Motor neuron (in vitro differentiated cells): ENCODE measurements around the gene PRRG3. TPM values are rescaled to one million over a fixed set of nuclear protein-coding genes. Genes with fewer than 3 reads are reported as not detected.

ENCODE experiments used
- ATAC-seq, 8 experiments: fragments of 200-7000 bp; cut with Tn5 transposase; replicated peaks in 6 of 8; 2 replicates each; pipeline ENCODE4 v1.8.0; 2021; ENCODE audit warnings: mild to moderate bottlenecking in 8 of 8, moderate library complexity in 8 of 8
- H3K27ac ChIP-seq, 2 donors: fragments of 250-450 bp; sonication (Bioruptor Pico); 2 replicates each; pipeline ENCODE4 v1.9.0; 2021; ENCODE audit warnings: antibody characterized with exemption in 2 of 2, mild to moderate bottlenecking in 2 of 2, moderate library complexity in 1 of 2
- H3K4me1 ChIP-seq, 2 donors: fragments of 250-450 bp; sonication (Bioruptor Pico); replicated peaks in 1 of 2; 2 replicates each; pipeline ENCODE4 v1.6.1; 2021; ENCODE audit warnings: antibody characterized with exemption in 2 of 2, mild to moderate bottlenecking in 2 of 2, moderate library complexity in 1 of 2
- H3K4me3 ChIP-seq, 5 donors: fragments of 250-450 bp; sonication (Bioruptor Pico); 2 replicates each; pipeline ENCODE4 v1.9.0; 2021; ENCODE audit warnings: antibody characterized with exemption in 5 of 5, mild to moderate bottlenecking in 5 of 5, moderate library complexity in 4 of 5
- WGBS, 10 experiments: fragments of 450-650 bp; shearing (Covaris generic); methylation state at CpG; one replicate each; pipeline ENCODE4 v1.0.0; 2022; 5-methylcytosine and 5-hydroxymethylcytosine counted together
- in situ Hi-C, 9 experiments: fragments of 400-800 bp; cut with MboI; loops; one replicate each; pipeline ENCODE4 v1.15.0; 2021; ENCODE audit warnings: low sequenced_read_pairs in 9 of 9, low pct_unique_long_range_greater_than_20kb in 2 of 9; ENCODE audit not compliant: unreplicated experiment in 9 of 9
- total RNA-seq, 8 experiments: library from RNA; unstranded; fragments of 300-600 nt; gene quantifications; 2 replicates each; pipeline versions ENCODE4 v1.2.3 to v1.2.4, GENCODE V29; 2022

PRRG3 gene
- total RNA-seq, 8 experiments from 2014 or later: 0.27 to 2.3 (median 1.5) TPM

DNA sequence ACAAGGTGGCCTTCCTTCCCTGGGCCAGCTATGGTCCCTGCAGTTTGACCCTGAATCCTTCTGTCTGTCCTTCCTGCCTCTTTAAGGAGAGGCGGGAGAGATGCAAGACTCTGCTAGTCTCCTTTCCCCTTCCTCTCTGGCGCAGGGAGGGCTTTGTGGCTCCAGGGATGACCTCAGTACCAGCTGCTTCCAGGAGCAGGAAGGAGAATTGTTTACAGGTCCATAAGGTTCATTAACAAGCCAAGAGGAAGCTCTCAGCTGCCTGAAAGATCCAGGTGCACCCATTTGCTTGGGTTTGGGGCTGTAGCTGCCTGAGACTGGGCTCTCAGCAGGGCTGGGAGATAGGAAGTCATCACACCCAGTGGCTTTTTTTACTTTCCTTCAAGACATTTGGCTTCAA is 16.5 kb downstream of the PRRG3 start:
- in situ Hi-C loops: no loop called here
- no peak overlapping the region for H3K27ac ChIP-seq
- no peak overlapping the region for H3K4me3 ChIP-seq
- ATAC-seq: peak in 3 of 8 experiments; percentile 18 to 32 (median 31)
- H3K4me1 ChIP-seq: no peaks in the 10 kb centered on the region
- WGBS, 10 experiments: 17% methylated on average over 2 of the region's 2 CpGs; no CpG with 5 or more reads in 9 of the 10 experiments

GRCh38 chrX:151712253-151712652 is 17.0 kb downstream of the PRRG3 start:
- 40% methylated on average over 1 of the region's 3 CpGs; no CpG with 5 or more reads in 8 of the 10 experiments for WGBS, 10 experiments
- H3K4me3 ChIP-seq: no peak overlapping the region
- no peaks in the 10 kb centered on the region for H3K4me1 ChIP-seq
- H3K27ac ChIP-seq: no peak overlapping the region
- in situ Hi-C loops: no loop called here
- ATAC-seq: no peak

DNA sequence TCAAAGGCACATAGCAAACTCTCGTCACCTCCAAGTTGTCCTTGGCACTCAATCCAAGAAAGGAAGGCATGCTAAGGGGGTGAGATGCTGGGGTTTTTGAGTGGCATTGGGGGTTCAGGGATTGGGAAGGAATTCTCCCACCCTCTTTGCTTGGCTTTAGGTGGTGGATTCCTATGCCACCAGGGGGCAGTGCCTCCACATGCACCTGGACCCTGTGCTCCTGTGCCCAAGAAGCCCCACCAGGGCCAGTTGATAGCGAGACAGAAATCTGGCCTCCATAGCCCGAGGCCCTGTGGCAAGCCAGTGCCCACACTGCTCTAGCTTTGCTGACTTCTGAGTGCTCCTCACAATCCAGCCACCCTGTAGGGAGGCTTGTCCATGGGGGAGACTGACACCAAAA is 18.6 kb downstream of the PRRG3 start:
- WGBS, 10 experiments: 20 to 33% methylated on average over 1 of the region's 3 CpGs; no CpG with 5 or more reads in 8 of the 10 experiments
- Histone ChIP-seq H3K4me1 (no peaks in the 10 kb centered on the region), H3K4me3 (no peak overlapping the region), H3K27ac (no peak overlapping the region)
- ATAC-seq: peak in 3 of 8 experiments; percentile 51 to 82 (median 62)
- in situ Hi-C loops: no loop called here

DNA sequence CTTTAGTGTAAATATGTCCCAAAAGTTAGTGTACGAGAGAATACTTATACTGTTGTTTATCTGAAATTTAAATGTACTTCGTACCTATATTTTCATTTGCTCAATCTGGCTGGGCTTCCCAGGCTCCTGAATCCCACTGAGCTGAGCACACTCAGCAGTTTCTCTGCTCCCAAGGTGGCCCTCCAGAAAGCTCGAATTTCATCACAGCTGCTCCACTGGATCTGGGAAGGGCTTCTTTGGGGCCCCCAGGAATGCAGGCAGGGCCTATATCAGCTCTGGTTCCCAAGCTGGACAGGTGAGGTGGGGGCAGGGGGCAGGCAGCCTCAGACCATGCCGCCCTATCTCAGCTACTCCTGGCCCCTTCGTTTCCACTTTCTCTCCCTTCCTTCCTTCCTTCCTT is 19.1 kb downstream of the PRRG3 start:
- Histone ChIP-seq H3K4me3 (no peak overlapping the region), H3K4me1 (no peaks in the 10 kb centered on the region), H3K27ac (no peak overlapping the region)
- in situ Hi-C loops: no loop called here
- WGBS, 10 experiments: 20 to 48% methylated on average over 1 to 2 of the region's 5 CpGs; no CpG with 5 or more reads in 8 of the 10 experiments
- ATAC-seq: peak in 1 of 8 experiments; percentile 43

- 43 to 86% (median 65%) methylated on average over 1 to 2 of the region's 3 CpGs; no CpG with 5 or more reads in 6 of the 10 experiments for WGBS, 10 experiments
Observed at GRCh38 chrX:151715752-151716151, 20.5 kb downstream of the PRRG3 start, which contains the start of gene FATE1. Gene FATE1 (plus strand): TSS chrX:151716035. CDS start chrX:151716120, 85 bp downstream.

DNA sequence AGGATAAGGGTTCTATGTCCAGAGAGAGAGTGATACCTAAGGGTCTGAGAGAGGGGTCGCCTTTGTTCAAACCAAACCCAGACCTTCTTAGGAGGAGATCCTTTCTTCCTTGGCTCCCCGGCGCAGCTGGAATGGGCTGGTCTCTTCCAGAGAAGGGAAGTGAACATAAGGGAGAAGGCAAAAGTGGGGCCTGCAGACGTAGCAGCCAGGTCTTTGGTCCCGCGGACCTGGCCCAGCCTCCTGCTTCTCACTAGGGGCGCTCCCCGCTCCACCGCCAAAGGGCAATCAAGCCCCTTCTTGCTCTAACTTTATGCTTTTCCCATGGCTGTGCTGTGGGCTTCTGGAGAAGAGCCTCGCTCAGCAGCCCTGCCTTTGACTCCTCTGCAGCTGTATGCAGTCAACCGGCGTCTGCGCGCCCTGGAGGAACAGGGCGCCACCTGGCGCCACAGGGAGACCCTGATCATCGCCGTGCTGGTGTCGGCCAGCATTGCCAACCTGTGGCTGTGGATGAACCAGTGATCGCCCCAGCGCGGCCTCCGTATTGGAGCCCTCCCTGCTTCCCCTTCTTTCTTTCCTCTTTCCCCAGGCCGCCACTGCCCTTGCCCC is 27.1 kb downstream of the PRRG3 start:
- WGBS, 10 experiments: 80 to 100% (median 80%) methylated on average over 1 to 2 of the region's 24 CpGs; no CpG with 5 or more reads in 7 of the 10 experiments
- Histone ChIP-seq H3K27ac (no peak overlapping the region), H3K4me1 (no peaks in the 10 kb centered on the region), H3K4me3 (no peak overlapping the region)
- in situ Hi-C loops: no loop called here
- ATAC-seq: peak in 6 of 8 experiments; percentile 52 to 90 (median 62)

More at GRCh38 chrX:151715752-151716151, 20.5 kb downstream of the PRRG3 start, which contains the start of gene FATE1:
- Histone ChIP-seq H3K4me1 (no peaks in the 10 kb centered on the region), H3K4me3 (no peak within 1 kb of the TSS), H3K27ac (no peak within 1 kb of the TSS)
- peak in 2 of 8 experiments; percentile 47 to 58 for ATAC-seq
- in situ Hi-C loops: no loop called here

- 33 to 82% methylated on average over 1 to 2 of the region's 7 CpGs; no CpG with 5 or more reads in 8 of the 10 experiments for WGBS, 10 experiments
- no peak overlapping the region for H3K27ac ChIP-seq
- peak in 1 of 8 experiments; percentile 49 for ATAC-seq
- in situ Hi-C loops: no loop called here
- H3K4me1 ChIP-seq: no peaks in the 10 kb centered on the region
- H3K4me3 ChIP-seq: no peak overlapping the region
Observed at GRCh38 chrX:151723156-151723760, 28.0 kb downstream of the PRRG3 start.

- H3K27ac ChIP-seq: no peak overlapping the region
- in situ Hi-C loops: loop anchor here in 2 of 9 experiments (25.0 kb wide), 1 partner anchor 913 kb away; the partner anchor contains the start of gene GABRQ (in 2 of the 2)
- no peaks in the 10 kb centered on the region for H3K4me1 ChIP-seq
- H3K4me3 ChIP-seq: no peak overlapping the region
- no peak for ATAC-seq
- 10 to 100% (median 46%) methylated on average over 1 to 3 of the region's 7 CpGs; no CpG with 5 or more reads in 6 of the 10 experiments for WGBS, 10 experiments
Observed at GRCh38 chrX:151724563-151725337, 29.5 kb downstream of the PRRG3 start.

DNA sequence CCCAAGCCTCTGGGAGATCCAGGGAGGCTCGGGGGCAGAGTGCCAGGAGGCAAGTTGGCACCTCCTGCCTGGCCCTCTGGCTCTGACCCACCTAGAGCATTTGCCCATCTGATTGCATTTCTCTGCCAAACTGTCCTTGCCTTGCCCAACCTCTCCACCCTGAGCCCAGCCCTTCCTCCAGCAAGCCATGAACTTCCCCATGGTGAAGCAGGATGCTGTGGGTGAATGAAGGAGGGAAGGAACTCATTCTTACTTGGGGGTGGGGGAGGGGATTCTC is 30.0 kb downstream of the PRRG3 start:
- Histone ChIP-seq H3K27ac (no peak overlapping the region), H3K4me1 (no peaks in the 10 kb centered on the region), H3K4me3 (no peak overlapping the region)
- WGBS, 10 experiments: no CpG with 5 or more reads among the region's 1 CpG
- no peak for ATAC-seq
- in situ Hi-C loops: loop anchor here in 2 of 9 experiments (25.0 kb wide), 1 partner anchor 912 kb away; the partner anchor contains the start of gene GABRQ (in 2 of the 2)

- 0 to 7% (median 0%) methylated on average over 1 to 2 of the region's 5 CpGs; no CpG with 5 or more reads in 7 of the 10 experiments for WGBS, 10 experiments
- ATAC-seq: no peak
- Histone ChIP-seq H3K4me3 (no peak overlapping the region), H3K4me1 (no peaks in the 10 kb centered on the region), H3K27ac (no peak overlapping the region)
- in situ Hi-C loops: loop anchor here in 2 of 9 experiments (25.0 kb wide), 1 partner anchor 911 kb away; the partner anchor contains the start of gene GABRQ (in 2 of the 2)
Observed at GRCh38 chrX:151726751-151727150, 31.5 kb downstream of the PRRG3 start.

DNA sequence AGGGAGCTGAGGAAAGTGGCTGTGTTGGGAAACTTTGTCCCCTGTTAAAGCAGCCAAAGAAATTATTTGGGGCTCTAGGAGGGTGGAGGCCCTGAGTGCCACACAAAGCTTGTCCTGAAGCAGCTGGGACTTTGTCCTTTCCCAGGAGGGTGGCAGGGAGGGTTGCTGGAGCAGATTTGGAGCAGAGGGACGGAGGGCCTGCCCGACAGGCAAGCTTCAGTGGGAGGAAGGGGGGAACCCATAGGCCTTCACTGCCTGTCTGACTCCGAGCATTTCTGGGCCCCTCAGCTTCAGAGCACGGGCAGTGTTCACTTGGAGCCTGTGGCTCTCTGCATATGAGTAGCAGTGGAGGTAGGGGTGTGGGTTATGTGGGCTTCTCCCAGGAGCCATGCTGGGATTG is 32.1 kb downstream of the PRRG3 start:
- in situ Hi-C loops: loop anchor here in 2 of 9 experiments (25.0 kb wide), 1 partner anchor 910 kb away; the partner anchor contains the start of gene GABRQ (in 2 of the 2)
- Histone ChIP-seq H3K4me1 (no peaks in the 10 kb centered on the region), H3K4me3 (no peak overlapping the region), H3K27ac (no peak overlapping the region)
- 67% methylated on average over 2 of the region's 4 CpGs; no CpG with 5 or more reads in 9 of the 10 experiments for WGBS, 10 experiments
- ATAC-seq: no peak

DNA sequence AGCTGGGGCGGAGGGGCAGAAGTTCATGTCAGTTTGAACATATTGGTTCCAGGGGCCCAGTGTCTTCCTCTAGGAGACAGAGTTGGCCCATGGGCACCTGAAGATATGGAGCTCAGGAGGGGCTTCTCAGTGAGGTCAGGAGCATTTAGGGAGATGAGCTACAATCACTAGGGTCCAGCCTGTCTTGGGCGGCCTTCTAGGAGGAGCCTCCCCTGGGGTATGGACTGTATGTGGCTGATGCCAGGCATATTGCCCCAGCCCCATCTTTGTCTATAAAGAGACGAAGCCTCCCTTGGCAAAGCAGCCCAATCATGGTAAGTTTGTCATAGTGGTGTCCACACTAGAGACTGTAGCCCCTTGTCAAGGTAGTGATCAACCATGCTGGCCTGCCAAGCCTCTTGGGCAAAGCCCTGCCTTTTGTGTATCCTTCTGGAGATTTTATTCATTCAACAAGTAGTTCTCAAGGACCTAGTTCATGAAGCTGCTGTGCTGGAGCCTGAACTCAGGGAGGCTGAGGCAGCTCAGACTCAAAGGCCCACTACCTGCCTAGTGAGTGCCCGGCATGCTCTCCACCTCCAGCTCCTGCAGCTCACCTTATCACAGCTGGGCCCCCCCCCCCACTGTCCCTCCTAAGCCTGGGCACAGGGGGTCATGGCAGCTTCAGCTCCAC is 33.9 kb downstream of the PRRG3 start:
- Histone ChIP-seq H3K4me1 (no peaks in the 10 kb centered on the region), H3K27ac (no peak overlapping the region), H3K4me3 (no peak overlapping the region)
- no peak for ATAC-seq
- in situ Hi-C loops: loop anchor here in 2 of 9 experiments (25.0 kb wide), 1 partner anchor 908 kb away; the partner anchor contains the start of gene GABRQ (in 2 of the 2)
- WGBS, 10 experiments: 37 to 67% methylated on average over 1 to 2 of the region's 4 CpGs; no CpG with 5 or more reads in 8 of the 10 experiments
